HG03196 (cell line): ENCODE results near the gene UNCX.
"Not testable (repeated sequence)": the region's sequence is repeated elsewhere in the genome, so short reads cannot be mapped to it uniquely, and the experiment has no call there.

Source experiments
- ATAC-seq: cut with Tn5 transposase; IDR thresholded peaks from one replicate; pipeline ENCODE4 v1.9.1; 2021; ENCODE audit not compliant: unreplicated experiment

UNCX gene

GRCh38 chr7:1255080-1255816 lies 22.6 kb downstream of the UNCX start:
- no peak for ATAC-seq

- no peak for ATAC-seq
Measured at GRCh38 chr7:1255817-1256340, 23.2 kb downstream of the UNCX start.

GRCh38 chr7:1256621-1257020 lies 23.9 kb downstream of the UNCX start:
- ATAC-seq, result no peak

- ATAC-seq, result no peak
Measured at GRCh38 chr7:1257221-1257620, 24.5 kb downstream of the UNCX start.

- ATAC-seq, result no peak
Measured at GRCh38 chr7:1257863-1258262, 25.2 kb downstream of the UNCX start.

GRCh38 chr7:1259621-1260243 lies 27.1 kb downstream of the UNCX start:
- no peak for ATAC-seq

GRCh38 chr7:1260244-1260635 lies 27.6 kb downstream of the UNCX start:
- ATAC-seq, result no peak

- ATAC-seq, result not testable (repeated sequence)
Measured at GRCh38 chr7:1261036-1261435, 28.4 kb downstream of the UNCX start.

- no peak for ATAC-seq
Measured at GRCh38 chr7:1262441-1262840, 29.8 kb downstream of the UNCX start.

GRCh38 chr7:1263391-1263951 lies 30.8 kb downstream of the UNCX start:
- no peak for ATAC-seq

GRCh38 chr7:1264345-1265280 lies 31.9 kb downstream of the UNCX start:
- no peak for ATAC-seq

- no peak for ATAC-seq
Measured at GRCh38 chr7:1267016-1267900, 34.6 kb downstream of the UNCX start.

- no peak for ATAC-seq
Measured at GRCh38 chr7:1268076-1268815, 35.6 kb downstream of the UNCX start.

GRCh38 chr7:1268866-1269265 lies 36.2 kb downstream of the UNCX start:
- no peak for ATAC-seq

- ATAC-seq, result no peak
Measured at GRCh38 chr7:1269336-1269890, 36.7 kb downstream of the UNCX start.

GRCh38 chr7:1270181-1270580 lies 37.5 kb downstream of the UNCX start:
- ATAC-seq, result no peak

GRCh38 chr7:1271046-1271445 lies 38.4 kb downstream of the UNCX start:
- ATAC-seq, result no peak

GRCh38 chr7:1271656-1272055 lies 39.0 kb downstream of the UNCX start:
- no peak for ATAC-seq

GRCh38 chr7:1272136-1272535 lies 39.5 kb downstream of the UNCX start:
- not testable (repeated sequence) for ATAC-seq
